Stimulated activated CD4-positive, alpha-beta T cell treated with anti-CD3 and anti-CD28 coated beads, TNF-alpha, amount 100 ng/mL, for 1 hour (primary cell): Measurements from ENCODE around the gene SCN5A.

Experiments
- DNase-seq, 3 donors: peaks; one replicate each; pipeline ENCODE4 v3.0.0-alpha.2; 2020; ENCODE audit warnings: low read depth in 3 of 3, low spot score in 1 of 3

Gene SCN5A

DNA sequence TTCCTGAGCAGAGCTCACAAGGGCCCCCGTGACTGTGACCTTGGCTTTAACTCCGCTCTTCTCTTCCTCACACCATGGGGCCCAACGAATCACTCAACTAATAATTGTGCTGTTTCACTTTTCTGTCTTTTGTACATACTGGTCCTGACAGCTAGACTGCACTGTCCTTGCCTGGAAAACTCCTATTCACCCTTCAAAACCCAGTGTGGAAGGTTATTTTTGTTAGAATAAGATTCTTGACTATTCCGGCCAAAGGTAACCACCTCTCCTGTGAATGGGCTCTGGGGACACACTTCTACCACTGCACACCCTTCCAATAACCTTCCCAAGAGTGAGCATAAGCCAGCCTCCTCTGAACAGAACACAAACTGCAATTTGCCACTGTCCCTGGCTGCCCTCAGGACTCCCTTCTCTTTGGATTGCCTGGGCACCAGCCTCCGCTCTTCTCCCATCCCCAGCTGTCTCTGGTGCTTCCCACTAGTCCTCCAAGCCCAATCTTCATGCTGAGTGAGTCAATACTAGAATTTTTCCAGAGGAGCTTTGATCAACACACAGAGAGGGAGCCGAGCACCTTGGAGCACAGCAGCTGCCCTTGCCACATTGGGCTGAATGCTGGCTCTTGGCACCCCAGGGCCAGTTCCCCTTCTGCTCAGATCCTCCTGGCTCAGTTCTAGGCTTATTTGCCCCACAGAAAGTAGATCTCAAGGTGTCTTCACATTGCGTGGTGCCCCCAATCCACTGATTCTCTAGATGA lies 2.1 kb downstream of the SCN5A start:
- no peak for DNase-seq

DNA sequence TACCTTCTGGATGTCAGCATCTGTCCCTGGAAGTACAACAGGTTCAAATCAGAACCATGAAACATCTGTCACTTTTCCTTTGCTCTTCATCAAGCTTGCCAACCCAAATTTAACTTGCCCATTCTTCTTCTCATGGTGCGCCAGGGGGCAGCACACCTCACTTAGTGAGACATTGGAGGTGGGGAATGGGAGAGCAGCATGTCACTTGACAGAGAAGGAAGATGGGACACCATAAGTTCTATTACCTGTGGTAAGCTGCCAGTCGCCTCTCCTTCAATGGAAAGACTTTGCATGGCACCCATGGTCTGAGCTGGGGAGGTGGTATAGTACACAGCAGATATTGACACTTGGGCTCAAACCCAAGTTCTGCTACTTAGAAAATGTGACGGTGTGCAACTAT lies 2.9 kb downstream of the SCN5A start:
- DNase-seq = no peak

DNA sequence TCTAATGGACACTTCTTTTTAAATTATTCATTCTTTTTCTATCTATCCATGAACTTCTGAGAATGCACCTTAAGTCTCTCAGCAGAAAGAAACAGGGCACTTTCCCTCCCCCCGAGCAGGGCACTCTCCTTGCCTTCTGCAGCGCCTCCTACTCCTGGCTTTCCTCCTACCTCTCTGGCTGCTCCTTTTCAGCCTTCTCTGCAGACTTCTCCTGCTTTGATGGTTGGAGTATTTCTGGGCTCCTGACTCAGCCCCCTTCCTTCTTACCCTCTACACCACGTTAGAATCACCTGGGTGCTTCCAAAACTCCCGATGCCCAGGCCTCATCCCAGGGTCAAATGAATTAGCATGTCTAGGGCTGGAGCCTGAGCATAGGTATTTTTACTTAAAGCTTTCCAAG lies 3.4 kb downstream of the SCN5A start:
- DNase-seq = no peak

DNA sequence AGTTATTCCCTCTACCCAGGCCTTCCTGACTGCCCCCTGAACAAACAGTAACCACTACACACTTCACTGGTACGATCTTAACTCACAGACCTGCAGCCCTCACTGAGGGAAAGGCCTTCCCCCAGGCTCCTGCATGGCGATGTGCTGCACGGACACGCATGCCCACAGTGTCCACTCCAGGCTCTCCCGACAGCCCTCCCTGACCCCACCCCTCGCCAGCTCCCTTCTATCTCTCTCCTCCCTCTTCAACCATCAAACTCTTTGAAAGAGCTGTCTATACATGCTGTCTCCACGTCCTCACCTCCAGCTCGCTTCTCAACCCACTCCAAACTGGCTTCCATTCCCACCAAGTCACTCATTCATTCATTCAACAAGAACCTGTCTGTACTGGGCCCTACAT lies 3.9 kb downstream of the SCN5A start:
- DNase-seq = no peak

DNA sequence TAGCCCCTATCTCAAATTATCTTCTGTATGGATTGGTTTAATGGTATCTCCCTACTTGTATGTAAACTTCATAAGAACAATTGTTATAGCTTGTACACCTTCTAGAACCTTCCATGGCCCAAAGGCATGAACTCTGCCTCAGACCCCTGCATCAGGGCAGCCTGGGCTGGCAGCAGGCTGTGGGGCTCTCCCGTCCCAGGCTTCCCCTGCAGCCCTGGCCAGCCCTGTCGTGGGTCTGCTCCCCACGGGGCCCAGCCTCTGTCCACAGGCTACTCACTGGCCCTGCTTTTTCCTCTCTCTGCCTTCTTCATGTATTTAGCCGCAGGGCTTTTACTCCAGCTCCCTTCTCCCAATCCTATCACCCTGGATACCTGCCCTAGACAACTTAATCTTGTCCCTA lies 4.4 kb downstream of the SCN5A start:
- DNase-seq = no peak

DNA sequence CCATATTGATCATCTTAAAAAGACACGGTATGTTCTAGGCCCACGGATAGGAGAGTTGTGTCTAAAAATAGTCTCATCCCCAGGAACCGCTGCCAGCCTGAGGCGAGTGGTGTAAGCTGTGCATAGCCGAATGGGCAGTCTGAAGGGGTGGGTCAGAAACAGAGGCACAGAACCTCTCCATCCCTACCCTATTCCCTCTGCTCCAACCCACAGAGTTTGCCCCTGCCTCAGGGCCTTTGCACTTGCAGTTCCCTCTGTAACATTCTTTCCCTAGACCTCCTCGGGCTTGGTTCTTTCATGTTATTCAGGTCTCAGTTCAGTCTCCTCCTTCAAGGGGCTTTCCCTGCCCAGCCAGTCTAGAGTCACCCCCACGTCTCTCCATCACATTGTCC lies 4.8 kb downstream of the SCN5A start:
- DNase-seq = no peak

DNA sequence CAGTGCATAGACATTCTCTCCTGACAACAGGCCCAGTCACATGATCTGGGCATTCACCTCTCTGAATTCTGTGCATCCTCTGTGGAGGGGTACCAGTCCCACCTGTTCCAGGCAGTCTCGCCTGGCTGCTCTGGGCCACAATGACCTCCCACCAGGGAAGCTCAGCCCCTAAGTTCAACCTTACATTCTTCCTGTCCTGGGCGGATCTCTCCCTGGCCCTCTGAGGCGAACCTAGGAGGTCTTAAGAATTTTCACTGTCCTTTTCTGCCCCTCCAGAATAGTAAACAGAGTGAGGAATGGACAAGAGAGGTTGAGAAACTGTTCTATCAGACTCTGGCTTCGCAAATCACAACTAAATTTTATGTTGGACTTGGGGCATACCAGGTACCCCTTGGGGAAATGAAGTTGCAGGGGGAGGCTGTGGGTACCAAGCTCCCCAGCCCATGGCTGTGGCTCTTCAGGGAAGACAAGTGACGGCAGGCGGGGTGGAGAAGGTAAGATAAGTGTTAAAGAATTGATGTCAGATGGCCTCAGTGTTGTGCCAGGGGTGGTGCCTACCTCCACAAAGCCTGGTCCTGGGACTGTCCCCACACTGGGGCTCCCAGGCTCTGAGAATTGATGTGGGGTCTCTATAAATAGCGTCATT lies 5.3 kb downstream of the SCN5A start:
- DNase-seq = no peak

DNA sequence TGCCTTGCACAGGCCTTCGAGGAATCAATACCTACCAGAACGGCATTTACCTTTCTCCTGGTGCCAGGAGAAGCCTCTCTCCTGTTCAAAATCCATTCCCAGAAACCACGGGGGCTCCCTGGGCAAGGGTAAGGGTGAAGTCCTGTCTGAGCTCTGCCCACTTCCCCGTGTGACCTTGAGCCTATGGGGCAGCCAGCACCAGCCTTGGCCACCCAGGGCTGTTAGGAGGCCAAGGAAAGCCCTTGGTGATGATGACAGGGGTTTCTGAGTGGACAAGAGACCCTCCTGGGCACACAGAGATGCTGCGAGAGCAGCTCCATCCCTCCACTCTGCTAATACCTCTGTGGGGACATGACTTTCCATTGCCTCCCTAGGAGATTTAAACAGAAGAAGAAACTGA lies 5.9 kb downstream of the SCN5A start:
- no peak for DNase-seq

DNA sequence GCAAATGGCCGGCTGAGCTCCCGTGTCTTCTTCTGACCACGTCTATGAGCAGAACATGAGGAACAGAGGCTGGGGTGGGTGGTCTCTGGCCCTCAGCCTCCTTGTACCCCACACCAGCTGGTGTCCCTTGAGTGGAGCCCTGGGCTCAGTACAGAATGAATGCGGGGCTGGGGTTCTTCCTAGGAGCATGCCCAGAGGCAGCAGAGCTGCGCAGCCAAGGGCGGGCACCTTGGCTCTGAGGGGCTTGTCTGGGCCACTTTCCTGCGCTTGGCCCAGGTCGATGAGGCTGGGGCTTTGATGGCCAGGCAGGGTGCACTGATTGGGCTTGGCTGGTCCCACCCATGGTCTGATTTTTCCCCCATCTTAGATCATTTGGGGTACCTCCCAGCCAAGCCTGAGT lies 6.4 kb downstream of the SCN5A start:
- no peak for DNase-seq

DNA sequence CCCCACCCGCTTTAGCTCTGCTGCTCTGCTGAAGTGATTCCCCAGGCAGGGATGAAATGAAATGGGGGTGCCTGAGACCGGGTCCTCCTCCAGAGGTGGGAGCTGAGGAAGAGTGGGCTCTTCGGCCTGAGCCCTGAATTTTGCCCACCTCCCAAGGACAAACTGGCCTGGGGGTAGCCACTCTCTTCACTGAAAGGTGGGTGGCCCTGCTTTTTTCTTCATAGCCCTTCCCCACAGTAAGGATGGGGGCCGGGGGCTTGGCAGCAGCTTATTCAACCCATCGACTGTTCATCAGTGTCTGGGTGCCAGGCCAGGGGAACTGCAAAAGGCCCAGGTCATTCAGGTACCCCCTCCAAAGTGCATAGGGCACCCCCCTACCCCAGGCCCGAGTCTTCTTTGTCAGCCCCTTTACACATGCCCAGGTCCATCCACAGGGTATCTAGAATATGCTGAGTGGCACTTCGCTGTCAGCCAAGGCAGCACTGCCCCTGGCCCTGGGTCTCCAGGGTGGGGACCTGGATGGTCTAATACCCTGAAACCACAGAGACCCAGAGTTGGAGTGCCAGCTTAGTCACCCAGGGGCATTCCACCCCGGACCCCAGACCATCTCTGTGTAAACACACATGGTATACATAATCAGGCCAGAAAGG lies 7.9 kb downstream of the SCN5A start:
- no peak for DNase-seq

DNA sequence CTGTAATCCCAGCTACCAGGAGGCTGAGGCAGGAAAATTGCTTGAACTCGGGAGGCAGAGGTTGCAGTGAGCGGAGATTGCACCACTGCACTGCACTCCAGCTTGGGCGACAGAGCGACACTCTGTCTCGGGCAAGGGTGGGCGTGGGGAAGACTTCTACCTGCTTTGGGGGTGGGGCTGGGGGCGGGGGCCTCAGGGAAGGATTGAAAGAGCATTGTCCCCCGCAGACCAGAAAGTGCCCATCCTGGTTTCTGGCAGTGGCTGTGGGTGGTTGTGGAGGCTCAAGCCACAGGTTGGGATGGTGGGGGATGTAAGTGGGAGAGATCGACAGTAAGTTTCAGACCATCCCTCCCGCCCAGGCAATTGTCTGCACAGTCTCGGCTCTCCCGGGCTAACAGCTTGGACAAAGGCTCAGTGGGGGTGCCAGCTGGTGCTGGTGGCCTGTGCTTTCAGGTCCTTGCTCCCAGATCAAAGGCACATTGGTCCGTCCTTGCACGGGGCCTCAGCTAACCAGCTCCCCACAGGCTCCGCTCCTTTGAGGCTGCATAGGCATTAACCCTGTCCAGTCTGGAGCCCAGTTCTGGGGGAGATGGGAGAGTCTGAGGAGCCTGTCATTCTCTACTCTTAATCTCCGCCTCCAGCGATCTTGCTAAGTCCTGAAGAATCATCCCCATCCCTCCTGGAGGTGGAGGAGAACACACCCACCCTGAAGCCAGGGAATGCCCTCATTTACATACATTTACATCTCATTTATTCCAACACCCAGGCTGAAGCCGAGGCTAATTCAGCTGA lies 8.6 kb downstream of the SCN5A start:
- no peak for DNase-seq

DNA sequence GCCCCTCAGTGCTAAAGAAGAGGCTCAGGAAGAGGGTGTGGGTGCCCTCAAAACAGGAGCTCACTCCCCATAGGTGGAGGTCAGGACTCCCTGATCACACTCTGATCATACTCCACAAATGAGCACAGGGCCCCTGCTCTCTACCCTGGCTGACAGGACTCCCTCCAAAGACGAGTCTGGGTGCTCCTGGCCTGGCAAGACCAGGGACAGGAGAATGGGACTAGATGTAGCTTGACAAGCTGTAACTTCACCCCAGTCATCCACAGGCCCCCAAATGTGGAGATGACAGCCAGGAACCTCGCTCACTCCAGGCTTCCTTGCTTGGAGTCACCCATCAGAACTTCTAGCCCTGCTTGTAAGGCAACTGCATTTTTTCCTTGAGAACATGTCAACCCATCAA lies 11.1 kb downstream of the SCN5A start:
- no peak for DNase-seq

DNA sequence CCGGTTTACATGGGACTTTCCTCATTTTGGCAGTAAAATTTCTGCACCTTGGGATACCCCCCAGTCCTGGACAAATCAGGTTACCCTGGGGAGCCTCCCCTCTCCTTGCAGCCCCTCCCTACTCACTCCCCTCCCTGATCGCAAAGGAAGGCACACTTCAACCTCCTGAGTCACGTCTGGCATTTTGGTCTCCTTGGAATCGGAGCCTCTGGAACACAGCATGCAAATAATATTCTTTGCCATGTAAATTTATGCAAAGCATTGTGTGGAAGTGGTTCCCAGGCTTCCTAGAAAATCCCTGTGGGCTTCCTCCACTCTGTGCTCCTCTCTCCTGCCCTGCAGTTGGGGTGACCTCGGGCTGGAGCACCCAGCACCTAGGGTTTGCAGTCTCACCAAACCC lies 11.6 kb downstream of the SCN5A start:
- no peak for DNase-seq

DNA sequence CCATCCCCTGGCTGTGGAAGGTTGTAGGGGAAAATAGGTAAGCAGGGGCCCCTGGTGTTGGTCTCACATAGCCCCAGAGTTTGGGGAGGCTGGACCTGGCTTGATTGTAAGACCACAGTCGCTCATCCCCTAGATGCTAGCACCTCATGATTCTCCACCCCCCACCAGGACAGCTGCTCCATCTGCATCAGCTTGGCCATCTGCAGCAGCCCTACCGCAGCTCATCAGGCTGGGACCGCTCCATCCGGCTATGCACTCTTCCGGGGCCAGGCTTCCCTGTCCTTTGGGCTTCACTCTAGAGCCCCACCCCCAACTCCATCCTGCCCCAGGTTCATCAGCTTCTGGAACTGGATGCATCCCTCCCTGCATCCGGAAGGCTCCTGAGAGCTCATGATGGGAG lies 12.6 kb downstream of the SCN5A start:
- no peak for DNase-seq

DNA sequence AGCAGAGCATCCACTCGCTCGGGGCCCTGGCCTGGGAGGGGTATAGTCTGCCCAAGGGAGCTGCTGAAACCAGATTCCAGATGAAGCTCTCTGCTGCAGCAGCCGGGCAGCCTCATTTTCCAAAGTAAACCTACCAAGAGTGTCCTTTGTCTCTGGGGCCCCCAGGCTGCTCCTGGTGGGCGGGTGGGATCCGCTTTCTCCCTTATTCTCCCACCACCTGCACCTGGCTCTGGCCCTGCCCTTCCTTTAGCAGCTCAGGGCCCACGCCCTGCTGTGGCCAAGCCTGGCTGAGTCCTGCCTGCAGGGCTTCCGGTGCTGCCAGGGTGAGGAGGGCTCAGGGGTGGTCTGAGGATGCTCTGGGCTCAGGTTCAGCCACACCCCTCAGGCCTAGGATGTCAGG lies 13.0 kb downstream of the SCN5A start:
- DNase-seq = no peak

DNA sequence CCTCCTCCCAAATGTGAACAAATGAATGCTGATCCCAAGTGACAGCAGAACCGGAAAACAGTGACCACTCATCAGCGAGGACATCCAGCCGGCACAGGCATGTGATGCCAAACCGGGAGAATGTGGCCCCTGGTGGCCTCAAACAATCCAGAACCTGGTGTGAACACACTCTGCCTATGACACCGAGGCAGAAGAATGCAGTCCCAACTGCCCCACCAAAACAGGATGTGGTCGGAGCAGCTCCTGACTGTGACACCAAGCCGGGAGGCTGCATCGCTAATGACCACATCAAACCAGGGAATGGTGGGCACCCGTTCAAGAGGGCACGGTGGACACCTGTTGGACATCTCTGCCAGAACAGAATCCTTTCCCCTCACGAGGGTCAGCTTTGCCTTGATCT lies 15.4 kb downstream of the SCN5A start:
- no peak for DNase-seq

DNA sequence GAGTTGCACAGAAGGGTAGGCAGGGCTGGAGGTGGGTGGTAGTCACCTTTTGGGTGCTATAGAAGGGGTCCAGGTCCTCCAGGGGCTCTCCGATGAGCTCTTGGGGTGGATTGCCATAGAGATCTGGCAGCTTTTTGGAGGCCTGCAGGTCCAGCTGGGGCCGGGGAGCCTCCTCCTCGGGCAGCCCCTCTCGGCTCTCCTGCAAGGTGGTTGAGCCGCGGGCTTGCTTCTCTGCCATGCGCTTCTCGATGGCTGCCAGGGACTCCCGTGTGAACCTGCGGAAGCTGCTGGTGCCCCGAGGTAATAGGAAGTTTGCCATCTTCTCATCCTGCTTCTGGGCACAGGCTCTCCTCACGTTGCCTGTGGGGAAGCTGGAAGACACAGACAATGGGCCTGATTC lies 16.5 kb downstream of the SCN5A start:
- no peak for DNase-seq

DNA sequence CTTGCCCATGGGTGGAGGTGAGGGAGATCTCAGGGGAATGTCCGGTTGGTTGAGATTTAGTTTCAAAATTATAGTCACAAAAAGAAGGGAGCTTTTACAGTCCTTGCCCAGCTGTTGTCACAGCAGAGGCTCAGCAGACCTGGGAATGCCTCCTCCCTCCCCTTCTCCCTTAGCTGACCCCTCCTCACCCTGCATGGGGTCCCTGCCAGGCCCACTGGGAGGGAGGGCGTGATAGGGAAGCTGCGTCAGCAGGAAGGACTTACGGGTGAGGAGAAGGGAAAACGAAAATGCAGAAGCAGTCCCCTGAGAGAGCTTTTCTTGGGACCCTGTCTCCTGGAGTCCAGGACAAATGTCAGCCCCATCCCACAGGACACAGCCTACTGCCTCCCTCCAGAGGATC lies 18.9 kb downstream of the SCN5A start:
- DNase-seq = no peak

DNA sequence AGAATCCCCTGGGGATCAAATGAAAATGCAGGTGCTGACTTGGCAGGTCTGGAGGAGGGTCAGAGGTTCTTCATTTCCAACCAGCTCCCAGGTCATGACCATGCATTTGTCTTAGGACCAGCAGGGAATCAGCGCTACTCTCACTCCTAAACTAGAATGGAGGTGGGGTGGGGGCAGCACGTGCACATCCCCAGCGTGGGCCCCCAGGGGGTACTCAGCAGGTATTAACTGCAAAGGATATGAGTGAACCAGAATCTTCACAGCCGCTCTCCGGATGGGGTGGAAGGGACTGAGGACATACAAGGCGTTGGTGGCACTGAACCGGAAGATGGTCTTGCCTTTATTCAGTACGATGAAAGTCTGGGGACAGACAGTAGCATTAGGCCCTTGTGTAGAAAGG lies 19.4 kb downstream of the SCN5A start:
- DNase-seq = no peak

DNA sequence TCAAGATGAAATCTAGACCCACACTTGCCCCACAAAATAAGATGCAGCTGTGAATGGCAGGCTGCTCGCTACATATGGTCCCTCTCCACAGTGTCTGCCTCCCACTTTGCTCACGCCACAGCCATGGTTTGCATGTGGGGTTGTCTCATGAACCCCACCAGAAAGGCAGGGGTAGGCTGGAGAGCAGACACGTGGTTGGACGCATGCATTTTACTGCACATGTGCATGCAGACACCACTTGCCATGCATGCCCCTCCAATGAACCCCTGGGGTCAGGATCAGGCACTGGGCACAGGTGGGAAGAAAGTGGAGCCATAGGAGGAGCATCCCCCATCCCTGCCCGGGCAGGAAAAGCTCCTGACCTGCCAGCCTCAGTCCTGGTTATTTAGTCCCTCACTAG lies 20.7 kb downstream of the SCN5A start:
- no peak for DNase-seq

DNA sequence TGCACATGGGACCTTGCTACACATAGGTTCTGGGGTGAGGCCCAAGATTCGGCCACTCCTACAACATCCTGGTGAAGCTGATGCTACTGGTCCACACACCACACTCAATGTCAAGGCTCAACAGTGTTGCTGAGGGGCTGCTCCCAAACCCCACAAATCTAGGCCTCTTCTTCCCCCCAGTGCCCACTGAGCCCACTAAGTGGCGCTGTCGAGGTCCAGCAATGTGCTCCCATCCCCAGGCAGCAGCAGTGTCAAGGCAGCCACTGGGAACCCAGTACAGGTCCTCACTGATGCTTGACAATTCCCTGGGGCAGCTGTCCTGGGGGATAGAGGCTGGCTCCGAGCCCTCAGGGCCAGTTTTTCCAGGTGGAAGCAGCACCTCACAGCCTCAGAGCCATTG lies 21.5 kb downstream of the SCN5A start:
- DNase-seq = no peak

DNA sequence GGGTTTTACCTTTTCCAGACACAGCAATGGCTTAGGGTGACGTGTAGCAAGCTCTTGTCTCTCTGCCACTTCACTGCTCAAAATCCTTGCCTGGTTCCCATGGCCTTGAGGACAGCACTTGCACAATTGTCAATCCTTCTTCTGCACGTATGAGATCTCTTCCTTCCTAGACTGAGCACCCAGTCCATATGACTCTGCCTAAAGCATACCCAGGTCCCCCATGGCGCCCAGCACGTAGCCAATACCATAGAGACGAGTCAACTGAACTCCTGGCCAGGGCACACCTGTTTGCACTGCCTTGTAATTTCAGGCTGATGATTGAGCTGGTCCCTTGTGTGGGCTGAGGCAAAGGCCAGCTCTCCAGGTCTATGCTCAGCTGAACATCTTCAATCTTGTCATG lies 23.3 kb downstream of the SCN5A start:
- no peak for DNase-seq
